HCT116 (cell line): Measurements from ENCODE around the gene TMEM138. TPM values are rescaled to one million over a fixed set of nuclear protein-coding genes. Genes with fewer than 3 reads are reported as not detected.

Experiments
- ATAC-seq: fragments of 200-7000 bp; cut with Tn5 transposase; 2 replicates; pipeline ENCODE4 v1.9.1; 2020; ENCODE audit warnings: mild to moderate bottlenecking, moderate library complexity
- BruUV-seq: library from RNA; stranded (reverse); fragments of 400-500 nt; replicated peaks from 2 replicates; lab custom pipeline; 2021; lab: Mats Ljungman, UMichigan
- CTCF ChIA-PET: fragments of 300-600 bp; sonication (Branson Sonifier 250); formaldehyde crosslinking; loops from one replicate; lab custom pipeline; 2021; ENCODE audit warnings: antibody characterized with exemption; lab: Charles Lee
- POLR2A ChIA-PET: fragments of 300-600, 350-600 bp; sonication (Branson Sonifier 250); formaldehyde crosslinking; loops from one replicate; lab custom pipeline; 2021; ENCODE audit warnings: antibody characterized with exemption; lab: Charles Lee
- RAD21 ChIA-PET, 2 experiments: fragments of 300-600 bp; sonication (Branson Sonifier 250); formaldehyde crosslinking; loops; one replicate each; lab custom pipeline; 2023; ENCODE audit warnings: low total read pairs in 2 of 2; ENCODE audit not compliant: uncharacterized antibody in 2 of 2, unreplicated experiment in 2 of 2, low non-redundant PET in 1 of 2; lab: Charles Lee
- DNase-seq: peaks from one replicate; pipeline ENCODE4 v3.0.0-alpha.2; 2010; ENCODE audit warnings: low read depth, low spot score
- H2AFZ ChIP-seq: fragments of 200-600 bp; shearing (Covaris generic), sonication (generic); 2 replicates; pipeline ENCODE4 v1.6.1; 2017; ENCODE audit warnings: low read depth, mixed run types, mixed read lengths, antibody characterized with exemption, low read length; ENCODE audit not compliant: poor library complexity, severe bottlenecking
- H3K27ac ChIP-seq: 2 replicates; pipeline ENCODE4 v1.5.1; 2012; ENCODE audit warnings: low read depth, low read length
- H3K27me3 ChIP-seq: fragments of 200-600 bp; sonication (generic); 2 replicates; pipeline ENCODE4 v1.6.1; 2016; ENCODE audit warnings: mixed run types, low read length, mixed read lengths; ENCODE audit not compliant: insufficient read depth
- H3K36me3 ChIP-seq, 2 experiments: fragments of 200-500 bp in 1 of 2; fragments of 200-600 bp in 1 of 2; sonication (Bioruptor generic) in 1 of 2; sonication (generic) in 1 of 2; 2 replicates each; pipeline versions ENCODE4 v1.5.1 to v1.6.1; 2014 to 2016; ENCODE audit warnings: low read length in 2 of 2, inconsistent platforms in 1 of 2, mixed read lengths in 1 of 2, mixed run types in 1 of 2; ENCODE audit not compliant: insufficient read depth in 2 of 2, control insufficient read depth in 1 of 2
- H3K4me1 ChIP-seq, 2 experiments: fragments of 200-600 bp in 1 of 2; sonication (generic) in 1 of 2; 2 replicates each; pipeline versions ENCODE4 v1.5.1 to v1.6.1; 2012 to 2017; ENCODE audit warnings: low read length in 2 of 2, inconsistent platforms in 1 of 2, mild to moderate bottlenecking in 1 of 2, mixed read lengths in 1 of 2, mixed run types in 1 of 2, moderate library complexity in 1 of 2; ENCODE audit not compliant: insufficient read depth in 2 of 2, control insufficient read depth in 1 of 2
- H3K4me2 ChIP-seq: fragments of 200-600 bp; sonication (generic); 2 replicates; pipeline ENCODE4 v1.6.1; 2017; ENCODE audit warnings: mixed run types, low read length, mixed read lengths
- H3K4me3 ChIP-seq, 2 experiments: fragments of 200-600 bp in 1 of 2; sonication (generic) in 1 of 2; replicated peaks in 1 of 2; 2 replicates each; pipeline ENCODE4 v1.5.1; 2011 to 2016; ENCODE audit warnings: low read length in 2 of 2, control low read depth in 1 of 2, low read depth in 1 of 2, mild to moderate bottlenecking in 1 of 2, mixed read lengths in 1 of 2, mixed run types in 1 of 2
- H3K79me2 ChIP-seq: fragments of 200-600 bp; sonication (generic); 2 replicates; pipeline ENCODE4 v1.6.1; 2017; ENCODE audit warnings: mild to moderate bottlenecking, mixed run types, low read length, moderate library complexity, mixed read lengths; ENCODE audit not compliant: insufficient read depth
- H3K9ac ChIP-seq: fragments of 200-600 bp; sonication (generic); 2 replicates; pipeline ENCODE4 v1.6.1; 2016; ENCODE audit warnings: low read length, mixed read lengths
- H3K9me2 ChIP-seq: fragments of 200-600 bp; sonication (generic), shearing (Covaris generic); 2 replicates; pipeline ENCODE4 v1.6.1; 2017; ENCODE audit warnings: mixed run types, mild to moderate bottlenecking, moderate library complexity; ENCODE audit not compliant: insufficient read depth
- H3K9me3 ChIP-seq, 2 experiments: fragments of 200-500 bp in 1 of 2; fragments of 200-600 bp in 1 of 2; sonication (Bioruptor generic) in 1 of 2; sonication (generic) in 1 of 2; 2 replicates each; pipeline ENCODE4 v1.6.1; 2014 to 2017; ENCODE audit warnings: low read length in 2 of 2, mixed read lengths in 2 of 2, inconsistent platforms in 1 of 2, low read depth in 1 of 2, mild to moderate bottlenecking in 1 of 2, mixed run types in 1 of 2, moderate library complexity in 1 of 2; ENCODE audit not compliant: control insufficient read depth in 1 of 2, insufficient read depth in 1 of 2
- H4K20me1 ChIP-seq: fragments of 200-600 bp; sonication (generic), shearing (Covaris generic); 2 replicates; pipeline ENCODE4 v1.6.1; 2017; ENCODE audit warnings: mixed run types, mild to moderate bottlenecking, moderate library complexity; ENCODE audit not compliant: insufficient read depth
- CBX3 ChIP-seq: IDR thresholded peaks from 2 replicates; pipeline ENCODE4 v1.6.1; 2012; ENCODE audit warnings: low read depth
- EGR1 ChIP-seq: IDR thresholded peaks from 2 replicates; pipeline ENCODE4 v1.6.1; 2012; ENCODE audit warnings: low read depth
- EZH2phosphoT487 ChIP-seq: fragments of 200-600 bp; IDR thresholded peaks from 2 replicates; pipeline ENCODE4 v1.6.1; 2018; ENCODE audit warnings: antibody characterized with exemption, borderline replicate concordance
- FOSL1 ChIP-seq: IDR thresholded peaks from 2 replicates; pipeline ENCODE4 v1.6.1; 2012; ENCODE audit warnings: low read depth
- POLR2AphosphoS5 ChIP-seq: IDR thresholded peaks from 2 replicates; pipeline ENCODE4 v1.6.1; 2011; ENCODE audit warnings: mild to moderate bottlenecking, low read depth, low read length, moderate library complexity
- RAD21 ChIP-seq: IDR thresholded peaks from 2 replicates; pipeline ENCODE4 v1.6.1; 2012; ENCODE audit warnings: low read depth, mild to moderate bottlenecking
- SP1 ChIP-seq: IDR thresholded peaks from 2 replicates; pipeline ENCODE4 v1.6.1; 2012; ENCODE audit warnings: low read depth
- SRF ChIP-seq: IDR thresholded peaks from 2 replicates; pipeline ENCODE4 v1.6.1; 2012; ENCODE audit warnings: low read depth
- YY1 ChIP-seq: IDR thresholded peaks from 2 replicates; pipeline ENCODE4 v1.6.1; 2011; ENCODE audit warnings: low read length, low read depth, moderate library complexity, mild to moderate bottlenecking; ENCODE audit not compliant: insufficient replicate concordance; ENCODE audit errors: extremely low read depth
- ZNF274 ChIP-seq: fragments of 200-500 bp; sonication (Bioruptor generic); IDR thresholded peaks from 2 replicates; pipeline ENCODE4 v1.6.1; 2014; ENCODE audit warnings: mild to moderate bottlenecking, low read depth, low read length, inconsistent platforms
- intact Hi-C: fragments of 100-400 bp; cut with micrococcal nuclease; formaldehyde crosslinking; loops from 2 replicates; pipeline ENCODE4 v1.10.0; 2022
- total RNA-seq: library from RNA; stranded (reverse); gene quantifications from one replicate; pipeline ENCODE4 v1.2.1, GENCODE V29; 2021; ENCODE audit not compliant: unreplicated experiment
- TF ChIP-seq, protein P1 (sequence below), 3 experiments: fragments of 200-600 bp in 1 of 3; sonication (generic) in 1 of 3; IDR thresholded peaks in 2 of 3; conservative IDR thresholded peaks in 1 of 3; 2 replicates each; pipeline ENCODE4 v1.5.1; 2012 to 2017; ENCODE audit warnings: low read depth in 2 of 3, low read length in 2 of 3, antibody characterized with exemption in 1 of 3, borderline replicate concordance in 1 of 3, control low read depth in 1 of 3, mild to moderate bottlenecking in 1 of 3, mixed read lengths in 1 of 3, mixed run types in 1 of 3, moderate library complexity in 1 of 3; ENCODE audit not compliant: insufficient read depth in 1 of 3
- TF ChIP-seq, protein P2 (sequence below): IDR thresholded peaks from 2 replicates; pipeline ENCODE4 v1.6.1; 2012

Gene TMEM138
- total RNA-seq, 1 experiment from 2014 or later, result 45.0 TPM

- no TSS peak for BruUV-seq
- CTCF ChIA-PET, result no interaction called here
Observed at GRCh38 chr11:61369372-61370348, 7.5 kb downstream of the TMEM138 start.

GRCh38 chr11:61370349-61371005 lies 8.3 kb downstream of the TMEM138 start:
- H3K9me2 ChIP-seq, result no peaks in the 10 kb centered on the region
- H2AFZ ChIP-seq, result no peak overlapping the region
- peaks cover 27 to 31% of the 10 kb centered on the region in 2 experiments for H3K36me3 ChIP-seq
- H3K79me2 ChIP-seq, result 0 out of 2 replicates have a peak, but pooled peaks cover 3% of the 10 kb centered on the region
- 0 out of 2 replicates have a peak, but pooled peaks cover 5% of the 10 kb centered on the region for H4K20me1 ChIP-seq
- ATAC-seq (no peak; the same call in 1 of the 2 replicates), DNase-seq (no peak)
- intact Hi-C loops, result no loop called here
- RAD21 ChIA-PET, result no interaction called here
- H3K27ac ChIP-seq, result no peak overlapping the region
- no peak overlapping the region for H3K4me2 ChIP-seq
- no peaks in the 10 kb centered on the region for H3K27me3 ChIP-seq
- H3K4me1 ChIP-seq, result no peaks in the 10 kb centered on the region
- no peaks in the 10 kb centered on the region for H3K9me3 ChIP-seq
- TF ChIP-seq, protein P1, sequence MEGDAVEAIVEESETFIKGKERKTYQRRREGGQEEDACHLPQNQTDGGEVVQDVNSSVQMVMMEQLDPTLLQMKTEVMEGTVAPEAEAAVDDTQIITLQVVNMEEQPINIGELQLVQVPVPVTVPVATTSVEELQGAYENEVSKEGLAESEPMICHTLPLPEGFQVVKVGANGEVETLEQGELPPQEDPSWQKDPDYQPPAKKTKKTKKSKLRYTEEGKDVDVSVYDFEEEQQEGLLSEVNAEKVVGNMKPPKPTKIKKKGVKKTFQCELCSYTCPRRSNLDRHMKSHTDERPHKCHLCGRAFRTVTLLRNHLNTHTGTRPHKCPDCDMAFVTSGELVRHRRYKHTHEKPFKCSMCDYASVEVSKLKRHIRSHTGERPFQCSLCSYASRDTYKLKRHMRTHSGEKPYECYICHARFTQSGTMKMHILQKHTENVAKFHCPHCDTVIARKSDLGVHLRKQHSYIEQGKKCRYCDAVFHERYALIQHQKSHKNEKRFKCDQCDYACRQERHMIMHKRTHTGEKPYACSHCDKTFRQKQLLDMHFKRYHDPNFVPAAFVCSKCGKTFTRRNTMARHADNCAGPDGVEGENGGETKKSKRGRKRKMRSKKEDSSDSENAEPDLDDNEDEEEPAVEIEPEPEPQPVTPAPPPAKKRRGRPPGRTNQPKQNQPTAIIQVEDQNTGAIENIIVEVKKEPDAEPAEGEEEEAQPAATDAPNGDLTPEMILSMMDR (IDR thresholded peaks at IDR 0.05 in 2 of 3, conservative IDR thresholded peaks at IDR 0.05 in 1 of 3; ENCODE audit: borderline replicate concordance in 1 of 3, insufficient read depth in 1 of 3, low read depth in 2 of 3, low read length in 2 of 3), result no peak
- TF ChIP-seq CBX3 (no peak), RAD21 (no peak), ZNF274 (no peak), EGR1 (no peak), SP1 (no peak), FOSL1 (no peak), SRF (no peak), EZH2phosphoT487 (no peak), POLR2AphosphoS5 (no peak)
- TF ChIP-seq, protein P2, sequence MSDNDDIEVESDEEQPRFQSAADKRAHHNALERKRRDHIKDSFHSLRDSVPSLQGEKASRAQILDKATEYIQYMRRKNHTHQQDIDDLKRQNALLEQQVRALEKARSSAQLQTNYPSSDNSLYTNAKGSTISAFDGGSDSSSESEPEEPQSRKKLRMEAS, result no peak
- POLR2A ChIA-PET, result interaction anchor here (1.9 kb wide), 1 partner anchor 9 kb away, joined by 11 read pairs; the partner anchor contains the start of genes CYB561A3 and TMEM138
- CTCF ChIA-PET, result no interaction called here
- H3K4me3 ChIP-seq, result no peak overlapping the region
- no TSS peak for BruUV-seq
- no peak overlapping the region for H3K9ac ChIP-seq

More at GRCh38 chr11:61369372-61370348, 7.5 kb downstream of the TMEM138 start:
- no peak for TF ChIP-seq YY1
- TF ChIP-seq POLR2AphosphoS5, result 0 out of 2 replicates have a peak, but pooled peaks have one; percentile 8
- no peak for TF ChIP-seq FOSL1
- Histone ChIP-seq H3K4me2 (no peak overlapping the region), H2AFZ (no peak overlapping the region), H3K4me1 (no peaks in the 10 kb centered on the region), H3K79me2 (peaks cover 4% of the 10 kb centered on the region; the same call in 1 of the 2 replicates), H3K9me3 (no peaks in the 10 kb centered on the region), H3K36me3 (peaks cover 28 to 35% of the 10 kb centered on the region in 2 experiments), H3K4me3 (no peak overlapping the region), H3K27me3 (no peaks in the 10 kb centered on the region), H3K9me2 (no peaks in the 10 kb centered on the region), H4K20me1 (0 out of 2 replicates have a peak, but pooled peaks cover 5% of the 10 kb centered on the region), H3K9ac (no peak overlapping the region), H3K27ac (no peak overlapping the region)
- ChIA-PET POLR2A (interaction anchor here (1.9 kb wide), 1 partner anchor 8 kb away, joined by 11 read pairs; the partner anchor contains the start of genes CYB561A3 and TMEM138), RAD21 (no interaction called here)
- ATAC-seq, result no peak
- DNase-seq, result no peak
- intact Hi-C loops, result no loop called here
